Endothelial cell of umbilical vein (primary cell): ENCODE data around the gene LSMEM2. TPM values are rescaled to one million over a fixed set of nuclear protein-coding genes. Genes with fewer than 3 reads are reported as not detected.

ENCODE experiments used
- BruUV-seq: library from RNA; stranded (reverse); fragments of 400-500 nt; replicated peaks from 2 replicates; lab custom pipeline; 2021; lab: Mats Ljungman, UMichigan
- CTCF ChIA-PET: fragments of 300-600, 350-600 bp; sonication (Branson Sonifier 250); formaldehyde crosslinking; loops from one replicate; lab custom pipeline; 2021; ENCODE audit warnings: antibody characterized with exemption, inconsistent platforms; lab: Charles Lee
- POLR2A ChIA-PET: fragments of 300-600, 350-600 bp; sonication (Branson Sonifier 250); formaldehyde crosslinking; loops from one replicate; lab custom pipeline; 2021; ENCODE audit warnings: antibody characterized with exemption, inconsistent platforms; lab: Charles Lee
- DNase-seq: peaks from one replicate; pipeline ENCODE4 v3.0.0-alpha.2; 2011; ENCODE audit warnings: low read depth, low spot score
- FAIRE-seq: peaks from 2 replicates; lab custom pipeline; 2011; peaks lifted over from hg19 to GRCh38; lab: Jason Lieb, UNC
- H2AFZ ChIP-seq: 2 replicates; pipeline ENCODE4 v1.6.0; 2012; ENCODE audit warnings: low read depth, low read length, control low read depth, inconsistent platforms
- H3K27ac ChIP-seq: 2 replicates; pipeline ENCODE4 v1.5.1; 2011; ENCODE audit warnings: low read depth, mild to moderate bottlenecking, control low read depth, low read length, moderate library complexity; ENCODE audit not compliant: insufficient read depth
- H3K27me3 ChIP-seq, 2 experiments: 2 replicates each; pipeline versions ENCODE4 v1.6.0 to v1.6.1; 2011; ENCODE audit warnings: low read length in 2 of 2, mixed read lengths in 1 of 2; ENCODE audit not compliant: control insufficient read depth in 2 of 2, insufficient read depth in 2 of 2
- H3K36me3 ChIP-seq, 2 experiments: 2 replicates in 1 of 2; 3 replicates in 1 of 2; pipeline ENCODE4 v1.5.1; 2011; ENCODE audit warnings: low read length in 2 of 2, mild to moderate bottlenecking in 1 of 2, moderate library complexity in 1 of 2; ENCODE audit not compliant: control insufficient read depth in 2 of 2, insufficient read depth in 2 of 2; ENCODE audit errors: extremely low read depth in 1 of 2
- H3K4me1 ChIP-seq: 3 replicates; pipeline ENCODE4 v1.5.1; 2011; ENCODE audit warnings: mild to moderate bottlenecking, low read length; ENCODE audit not compliant: control insufficient read depth, insufficient read depth; ENCODE audit errors: extremely low read depth
- H3K4me2 ChIP-seq: 2 replicates; pipeline ENCODE4 v1.6.1; 2011; ENCODE audit warnings: low read length, control low read depth, mixed read lengths; ENCODE audit not compliant: insufficient read depth
- H3K4me3 ChIP-seq, 3 experiments: fragments of 200-600 bp in 1 of 3; sonication (generic), shearing (Covaris generic) in 1 of 3; replicated peaks in 1 of 3; 2 replicates each; pipeline ENCODE4 v1.5.1; 2011 to 2016; ENCODE audit warnings: control low read depth in 3 of 3, low read length in 3 of 3, mild to moderate bottlenecking in 2 of 3, inconsistent platforms in 1 of 3, low read depth in 1 of 3, moderate library complexity in 1 of 3; ENCODE audit not compliant: insufficient read depth in 1 of 3
- H3K79me2 ChIP-seq: 2 replicates; pipeline ENCODE4 v1.6.0; 2012; ENCODE audit warnings: low read length, inconsistent platforms; ENCODE audit not compliant: control insufficient read depth, insufficient read depth
- H3K9ac ChIP-seq: replicated peaks from 2 replicates; pipeline ENCODE3; 2011; ENCODE audit warnings: low read length, control low read depth; ENCODE audit not compliant: insufficient read depth; ENCODE audit errors: extremely low read depth
- H3K9me1 ChIP-seq: replicated peaks from 3 replicates; pipeline ENCODE4 v1.6.0; 2011; ENCODE audit warnings: mild to moderate bottlenecking, low read length; ENCODE audit not compliant: control insufficient read depth, insufficient read depth; ENCODE audit errors: extremely low read depth
- H3K9me3 ChIP-seq: replicated peaks from 2 replicates; pipeline ENCODE4 v1.5.1; 2012; ENCODE audit warnings: low read length, inconsistent platforms; ENCODE audit not compliant: control insufficient read depth, insufficient read depth
- H4K20me1 ChIP-seq: replicated peaks from 2 replicates; pipeline ENCODE3; 2011; ENCODE audit warnings: mild to moderate bottlenecking, low read length; ENCODE audit not compliant: control insufficient read depth, insufficient read depth; ENCODE audit errors: extremely low read depth
- EZH2 ChIP-seq: IDR thresholded peaks from 2 replicates; pipeline ENCODE4 v1.6.1; 2012; ENCODE audit warnings: borderline replicate concordance, low read depth, mild to moderate bottlenecking, moderate library complexity, low read length, inconsistent platforms; ENCODE audit not compliant: severe bottlenecking
- FOS ChIP-seq: IDR thresholded peaks from 2 replicates; pipeline ENCODE4 v1.6.1; 2011; ENCODE audit warnings: mild to moderate bottlenecking, low read length, moderate library complexity, borderline replicate concordance; ENCODE audit not compliant: insufficient read depth
- GATA2 ChIP-seq: IDR thresholded peaks from 2 replicates; pipeline ENCODE4 v1.7.0; 2011; ENCODE audit warnings: low read depth, mild to moderate bottlenecking, moderate library complexity, mixed read lengths, low read length; ENCODE audit not compliant: insufficient read length, insufficient read depth
- JUN ChIP-seq: IDR thresholded peaks from 2 replicates; pipeline ENCODE4 v1.6.1; 2011; ENCODE audit warnings: borderline replicate concordance, low read depth; ENCODE audit not compliant: insufficient read length, insufficient read depth
- MYC ChIP-seq: IDR thresholded peaks from one replicate; pipeline ENCODE4 v1.6.1; 2011; ENCODE audit warnings: mild to moderate bottlenecking, low read depth, low read length
- POLR2A ChIP-seq: IDR thresholded peaks from 2 replicates; pipeline ENCODE4 v1.6.1; 2012; ENCODE audit warnings: low read depth, mild to moderate bottlenecking, control low read depth, low read length
- POLR2AphosphoS5 ChIP-seq: IDR thresholded peaks from 2 replicates; pipeline ENCODE4 v1.6.1; 2012; ENCODE audit warnings: low read depth, mild to moderate bottlenecking, control low read depth, low read length, moderate library complexity; ENCODE audit not compliant: insufficient read depth
- dilution Hi-C: fragments of 300-500 bp; cut with MboI; formaldehyde crosslinking; loops from one replicate; pipeline ENCODE4 v1.15.0; 2019; ENCODE audit warnings: low sequenced_read_pairs; ENCODE audit not compliant: extremely low pct_ligation_motif_present
- intact Hi-C: fragments of 100-400 bp; cut with micrococcal nuclease; formaldehyde crosslinking; loops from one replicate; pipeline ENCODE4 v1.10.0; 2022
- polyA plus RNA-seq, 4 experiments: library from polyadenylated mRNA; depleted of rRNA in 3 of 4; stranded (reverse) in 3 of 4; unstranded in 1 of 4; fragments of >200 nt; gene quantifications; 2 replicates each; pipeline versions ENCODE4 v1.2.1 to v1.2.3, GENCODE V29; 2011 to 2012; ENCODE audit warnings: missing spikeins in 1 of 4
- total RNA-seq: library from RNA; stranded (reverse); gene quantifications from 2 replicates; pipeline ENCODE4 v1.2.3, GENCODE V29; 2021
- TF ChIP-seq, protein P1 (sequence below): IDR thresholded peaks from 2 replicates; pipeline ENCODE4 v1.6.1; 2011; ENCODE audit not compliant: insufficient read depth, insufficient read length
- TF ChIP-seq, protein P2 (sequence below), 2 donors: IDR thresholded peaks; 1 replicate in 1 of 2; 2 replicates in 1 of 2; pipeline ENCODE4 v1.5.1; 2011; ENCODE audit warnings: low read length in 2 of 2, mild to moderate bottlenecking in 2 of 2, moderate library complexity in 2 of 2, control low read depth in 1 of 2, inconsistent platforms in 1 of 2, low read depth in 1 of 2; ENCODE audit not compliant: insufficient read depth in 1 of 2; ENCODE audit errors: extremely low read depth in 1 of 2

LSMEM2 gene
- total and polyA plus RNA-seq, 2 donors (not counting 3 experiments of a cell fraction or from before 2014, with no cell fraction given) = not detected

- Histone ChIP-seq H3K9me1 (no peaks in the 10 kb centered on the region), H3K4me2 (no peak overlapping the region), H3K27me3 (peaks cover 3 to 4% of the 10 kb centered on the region in 2 experiments), H3K4me1 (peaks cover 21% of the 10 kb centered on the region), H3K79me2 (no peaks in the 10 kb centered on the region), H3K36me3 (peaks cover 0 to 11% of the 10 kb centered on the region in 2 experiments), H3K27ac (no peak overlapping the region), H2AFZ (no peak overlapping the region), H3K4me3 (no peak overlapping the region), H4K20me1 (no peaks in the 10 kb centered on the region), H3K9me3 (no peaks in the 10 kb centered on the region), H3K9ac (no peak overlapping the region)
- no TSS peak for BruUV-seq
- DNase-seq (no peak), FAIRE-seq (no peak)
- intact Hi-C loops = loop anchor here (10.0 kb wide), 1 partner anchor 138 kb away; no protein-coding TSS in a partner anchor
- CTCF ChIA-PET = interaction anchor here (0.6 to 2.3 kb wide), 6 partner anchors 12 to 70 kb away, joined by 3 to 16 read pairs (median 4); no protein-coding TSS in a partner anchor
- dilution Hi-C loops = no loop called here
- TF ChIP-seq, protein P1, sequence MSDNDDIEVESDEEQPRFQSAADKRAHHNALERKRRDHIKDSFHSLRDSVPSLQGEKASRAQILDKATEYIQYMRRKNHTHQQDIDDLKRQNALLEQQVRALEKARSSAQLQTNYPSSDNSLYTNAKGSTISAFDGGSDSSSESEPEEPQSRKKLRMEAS = no peak
- TF ChIP-seq MYC = no peak
- TF ChIP-seq POLR2A = no peak
- POLR2A ChIA-PET = interaction anchor here (0.7 to 1.1 kb wide), 3 partner anchors 56 to 73 kb away, joined by 7 to 16 read pairs (median 7); partner anchors contain the start of gene SLC38A3
These were observed 16.1 kb upstream of the LSMEM2 start for GRCh38 chr3:50262778-50263177.

GRCh38 chr3:50263478-50264382 is 15.2 kb upstream of the LSMEM2 start:
- no peak for TF ChIP-seq GATA2
- no peak for TF ChIP-seq POLR2AphosphoS5
- TF ChIP-seq, protein P1 = no peak
- TF ChIP-seq, protein P2, sequence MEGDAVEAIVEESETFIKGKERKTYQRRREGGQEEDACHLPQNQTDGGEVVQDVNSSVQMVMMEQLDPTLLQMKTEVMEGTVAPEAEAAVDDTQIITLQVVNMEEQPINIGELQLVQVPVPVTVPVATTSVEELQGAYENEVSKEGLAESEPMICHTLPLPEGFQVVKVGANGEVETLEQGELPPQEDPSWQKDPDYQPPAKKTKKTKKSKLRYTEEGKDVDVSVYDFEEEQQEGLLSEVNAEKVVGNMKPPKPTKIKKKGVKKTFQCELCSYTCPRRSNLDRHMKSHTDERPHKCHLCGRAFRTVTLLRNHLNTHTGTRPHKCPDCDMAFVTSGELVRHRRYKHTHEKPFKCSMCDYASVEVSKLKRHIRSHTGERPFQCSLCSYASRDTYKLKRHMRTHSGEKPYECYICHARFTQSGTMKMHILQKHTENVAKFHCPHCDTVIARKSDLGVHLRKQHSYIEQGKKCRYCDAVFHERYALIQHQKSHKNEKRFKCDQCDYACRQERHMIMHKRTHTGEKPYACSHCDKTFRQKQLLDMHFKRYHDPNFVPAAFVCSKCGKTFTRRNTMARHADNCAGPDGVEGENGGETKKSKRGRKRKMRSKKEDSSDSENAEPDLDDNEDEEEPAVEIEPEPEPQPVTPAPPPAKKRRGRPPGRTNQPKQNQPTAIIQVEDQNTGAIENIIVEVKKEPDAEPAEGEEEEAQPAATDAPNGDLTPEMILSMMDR (IDR thresholded peaks at IDR 0.05; ENCODE audit: extremely low read depth in 1 of 2, insufficient read depth in 1 of 2, low read depth in 1 of 2, low read length in 2 of 2) = no peak
- no peak for TF ChIP-seq EZH2
- TF ChIP-seq JUN = no peak
- no peak for TF ChIP-seq MYC
- no peak for TF ChIP-seq POLR2A
- no peak for TF ChIP-seq FOS
- no peaks in the 10 kb centered on the region for H3K9me3 ChIP-seq
- no peak overlapping the region for H3K27ac ChIP-seq
- H3K4me1 ChIP-seq = peaks cover 15% of the 10 kb centered on the region
- DNase-seq (no peak), FAIRE-seq (no peak)
- H3K9ac ChIP-seq = no peak overlapping the region
- no peaks in the 10 kb centered on the region for H3K9me1 ChIP-seq
- BruUV-seq = no TSS peak
- H3K27me3 ChIP-seq = peaks cover 3 to 6% of the 10 kb centered on the region in 2 experiments
- H3K79me2 ChIP-seq = no peaks in the 10 kb centered on the region
- H3K4me3 ChIP-seq = no peak overlapping the region
- H3K4me2 ChIP-seq = no peak overlapping the region
- ChIA-PET CTCF (interaction anchor here (0.6 to 2.3 kb wide), 9 partner anchors 13 to 82 kb away, joined by 3 to 16 read pairs (median 4); no protein-coding TSS in a partner anchor), POLR2A (interaction anchor here (0.6 to 2.4 kb wide), 5 partner anchors 28 to 72 kb away, joined by 3 to 16 read pairs (median 7); partner anchors contain the start of genes GNAI2 and SLC38A3)
- peaks cover 0 to 5% of the 10 kb centered on the region in 2 experiments for H3K36me3 ChIP-seq
- intact Hi-C loops = loop anchor here (10.0 kb wide), 1 partner anchor 139 kb away; no protein-coding TSS in a partner anchor
- dilution Hi-C loops = no loop called here
- H4K20me1 ChIP-seq = no peaks in the 10 kb centered on the region
- no peak overlapping the region for H2AFZ ChIP-seq
